HG02588 (cell line): Measurements from ENCODE around the gene MSRB1.
A peak's percentile ranks its signal among the peaks of the same experiment; 100 is the strongest.
"Not testable (repeated sequence)": the region's sequence is repeated elsewhere in the genome, so short reads cannot be mapped to it uniquely, and the experiment has no call there.

ENCODE experiments used
- ATAC-seq: cut with Tn5 transposase; IDR thresholded peaks from one replicate; pipeline ENCODE4 v1.9.1; 2021; ENCODE audit warnings: mild to moderate bottlenecking, moderate library complexity; ENCODE audit not compliant: unreplicated experiment

MSRB1 gene

DNA sequence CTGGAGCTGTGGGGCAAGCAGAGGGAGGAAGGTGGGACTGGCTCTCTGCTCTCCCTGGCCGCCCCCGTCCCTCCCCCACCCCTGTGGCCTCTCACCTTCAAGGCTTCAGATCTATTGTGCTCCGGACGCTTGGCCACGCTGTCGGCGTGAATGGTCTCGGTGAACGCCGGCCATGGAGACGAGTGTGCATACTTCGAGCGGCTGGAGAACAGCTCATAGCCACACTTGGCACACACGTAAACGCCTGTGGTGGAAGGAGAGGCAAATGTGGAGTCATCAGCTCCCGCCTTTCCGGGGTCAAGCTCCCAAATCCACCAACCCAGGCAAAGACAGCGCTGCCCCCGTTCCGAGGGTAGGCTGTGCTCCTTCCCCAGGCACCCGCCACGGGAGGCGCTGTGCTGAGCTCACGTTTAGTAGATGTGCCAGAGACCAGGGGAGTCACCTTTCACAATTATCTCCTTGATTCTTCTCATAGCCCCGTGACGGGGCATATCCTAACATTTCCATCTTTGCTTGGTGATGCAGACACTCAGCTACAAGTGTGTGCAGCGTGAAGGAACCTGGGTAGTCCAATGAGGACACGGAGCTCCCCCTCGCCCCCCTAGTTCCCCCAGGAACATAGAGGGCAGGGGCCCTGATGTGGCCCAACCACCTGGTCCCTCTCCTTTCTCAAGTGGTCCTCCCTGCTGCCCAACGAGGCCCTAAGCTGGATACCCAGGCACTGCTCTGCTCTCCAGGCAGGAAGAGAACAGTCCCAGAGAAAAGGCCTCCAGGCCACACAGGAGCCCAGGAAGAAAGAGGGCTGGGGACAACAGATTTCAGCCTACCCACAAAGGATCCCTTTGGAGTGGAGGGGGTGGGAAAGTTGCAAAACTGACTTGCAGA, 1.6 kb downstream of the MSRB1 start:
- ATAC-seq = no peak

DNA sequence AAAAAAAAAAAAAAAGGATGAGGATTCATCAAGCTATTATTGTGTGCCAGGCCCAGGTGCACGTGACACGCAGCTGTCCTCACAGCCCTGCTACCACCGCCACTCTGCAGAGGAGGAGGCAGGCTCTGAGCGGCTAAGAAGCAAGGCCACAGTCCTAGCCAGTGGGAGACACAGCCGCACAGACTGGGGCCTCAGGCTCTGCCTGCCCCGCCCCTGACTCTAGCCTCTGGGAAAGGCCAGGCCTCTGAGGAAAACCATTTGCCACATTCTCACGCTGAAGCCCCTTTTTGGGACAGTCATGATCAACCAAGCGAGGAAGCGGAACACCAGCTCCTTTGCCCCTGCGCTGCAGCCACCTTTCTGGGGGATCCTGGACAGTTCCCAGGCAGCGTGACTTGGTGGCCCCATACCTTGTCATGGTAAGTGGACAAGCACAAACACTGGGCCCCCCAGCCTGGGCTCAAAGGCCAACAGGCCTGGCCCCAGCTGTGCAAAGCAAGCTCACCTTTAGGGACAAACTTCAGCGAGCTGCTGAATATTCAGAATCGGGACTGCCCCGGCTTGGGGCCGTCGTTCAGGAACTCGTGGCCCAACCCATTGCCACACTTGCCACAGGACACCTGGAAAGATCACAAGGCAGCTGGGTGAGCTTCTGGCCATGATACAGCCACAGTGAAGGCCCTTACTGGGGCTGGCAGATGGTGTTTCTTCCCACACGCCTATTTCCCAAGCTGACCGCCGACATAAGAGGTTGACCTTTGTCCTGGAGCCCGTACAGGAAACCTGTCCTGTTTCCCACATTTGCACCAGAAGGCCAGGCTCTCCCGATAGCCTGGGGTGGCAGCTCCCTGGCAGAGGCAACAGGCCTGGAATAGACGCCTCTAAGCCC, 2.5 kb downstream of the MSRB1 start:
- no peak for ATAC-seq

DNA sequence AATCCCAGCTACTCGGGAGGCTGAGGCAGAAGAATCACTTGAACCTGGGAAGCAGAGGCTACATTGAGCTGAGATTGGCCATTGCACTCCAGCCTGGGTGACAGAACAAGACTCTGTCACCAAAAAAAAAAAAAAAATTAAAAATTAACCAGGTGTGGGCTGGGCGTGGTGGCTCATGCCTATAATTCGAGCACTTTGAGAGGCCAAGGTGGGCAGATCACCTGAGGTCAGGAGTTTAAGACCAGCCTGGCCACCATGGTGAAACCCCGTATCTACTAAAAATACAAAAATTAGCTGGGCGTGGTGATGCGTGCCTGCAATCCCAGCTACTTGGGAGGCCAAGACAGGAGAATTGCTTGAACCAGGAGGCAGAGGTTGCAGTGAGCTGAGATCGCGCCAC, 3.2 kb downstream of the MSRB1 start:
- not testable (repeated sequence) for ATAC-seq

DNA sequence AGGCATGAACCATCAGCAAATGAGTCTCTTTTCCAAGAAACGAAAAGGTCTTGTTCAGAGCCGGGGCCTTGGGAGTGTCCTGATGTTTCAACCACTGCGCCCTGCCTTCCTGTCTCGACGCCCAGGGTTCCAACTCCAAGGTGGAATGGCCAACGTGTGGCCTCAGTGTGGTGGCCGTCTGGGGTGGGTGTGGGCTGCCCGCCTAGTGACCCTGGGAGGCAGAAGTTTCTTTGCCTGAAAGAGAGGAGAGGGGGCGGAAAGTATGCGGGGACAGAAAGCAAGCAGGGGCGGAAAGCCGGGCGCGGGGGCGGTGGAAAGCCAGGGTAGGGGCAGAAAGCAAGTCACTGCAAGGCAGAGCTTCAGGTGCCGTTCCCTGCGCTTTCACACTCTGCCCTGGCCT, 4.1 kb downstream of the MSRB1 start:
- ATAC-seq = no peak

DNA sequence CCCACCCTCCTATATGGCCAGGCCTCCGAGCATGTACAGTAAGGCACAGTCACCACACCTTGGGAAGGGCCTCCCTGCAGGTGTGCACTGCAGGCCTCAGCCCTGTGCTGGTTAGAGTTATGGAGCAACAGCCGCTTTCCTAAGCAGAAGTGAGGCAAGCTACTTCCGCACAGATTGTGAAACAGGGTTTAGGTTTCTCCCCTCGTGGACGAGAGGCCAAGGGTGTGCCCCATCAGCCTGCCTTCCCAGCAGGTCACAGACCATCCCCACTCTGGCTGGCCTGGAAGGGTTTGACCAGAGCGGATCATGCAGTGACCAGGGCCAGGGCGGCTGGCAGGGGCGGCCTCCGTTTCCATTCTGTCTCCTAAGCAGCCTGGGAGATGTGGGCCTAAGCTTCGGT, 4.7 kb downstream of the MSRB1 start:
- ATAC-seq = no peak

DNA sequence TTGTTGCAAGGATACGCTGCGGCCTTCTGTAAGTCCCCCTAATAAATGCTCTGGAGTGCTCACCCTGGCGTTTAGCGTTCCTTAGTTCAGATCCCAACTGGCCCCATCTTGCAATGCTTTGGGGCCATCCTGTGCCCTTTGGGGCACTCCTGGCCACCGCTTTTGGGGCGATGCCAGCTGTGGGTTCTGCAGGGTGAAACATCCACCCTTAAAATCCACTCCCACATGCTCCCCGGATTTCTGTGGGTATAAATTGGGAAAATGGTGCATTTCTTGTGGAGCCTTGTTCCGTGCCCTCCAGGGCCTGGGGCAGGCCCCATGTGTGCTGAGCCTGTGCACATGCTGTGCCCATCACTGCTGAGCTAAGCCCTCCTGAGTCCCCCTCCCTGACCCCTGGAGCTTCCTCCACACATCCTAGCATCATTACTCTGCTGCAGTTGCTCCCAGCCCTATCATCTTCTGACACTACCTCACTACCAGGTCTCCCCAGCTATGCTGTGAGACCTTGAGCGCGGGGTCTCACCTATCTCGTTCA, 6.0 kb downstream of the MSRB1 start:
- no peak for ATAC-seq

DNA sequence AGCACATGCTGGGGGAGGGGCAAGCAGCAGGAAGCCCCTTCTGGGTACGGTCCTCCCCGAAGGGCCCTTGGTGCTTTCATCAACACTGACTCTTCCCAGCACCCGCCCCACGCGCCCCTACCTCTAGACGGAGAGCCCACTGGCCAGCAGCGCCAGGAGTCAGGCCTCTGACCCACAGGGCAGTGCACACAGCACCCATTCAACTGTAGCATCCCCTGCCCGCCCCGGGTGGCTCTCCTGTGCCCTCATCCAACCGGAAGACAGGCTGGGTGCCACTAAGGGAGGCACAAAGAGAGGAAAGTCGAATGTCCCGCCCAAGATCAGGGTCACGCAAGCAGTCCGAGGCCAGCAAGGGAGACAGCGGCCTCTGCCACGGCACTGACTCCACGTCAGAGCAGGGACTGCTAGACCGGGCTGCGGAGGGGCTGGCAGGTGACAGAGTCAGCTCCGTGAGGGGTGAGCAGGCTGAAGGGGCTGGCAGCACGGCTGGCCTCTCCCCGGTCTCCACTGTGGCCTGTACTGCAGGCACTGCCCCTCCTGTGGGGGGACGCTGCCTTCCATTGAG, 9.8 kb downstream of the MSRB1 start:
- ATAC-seq = no peak

DNA sequence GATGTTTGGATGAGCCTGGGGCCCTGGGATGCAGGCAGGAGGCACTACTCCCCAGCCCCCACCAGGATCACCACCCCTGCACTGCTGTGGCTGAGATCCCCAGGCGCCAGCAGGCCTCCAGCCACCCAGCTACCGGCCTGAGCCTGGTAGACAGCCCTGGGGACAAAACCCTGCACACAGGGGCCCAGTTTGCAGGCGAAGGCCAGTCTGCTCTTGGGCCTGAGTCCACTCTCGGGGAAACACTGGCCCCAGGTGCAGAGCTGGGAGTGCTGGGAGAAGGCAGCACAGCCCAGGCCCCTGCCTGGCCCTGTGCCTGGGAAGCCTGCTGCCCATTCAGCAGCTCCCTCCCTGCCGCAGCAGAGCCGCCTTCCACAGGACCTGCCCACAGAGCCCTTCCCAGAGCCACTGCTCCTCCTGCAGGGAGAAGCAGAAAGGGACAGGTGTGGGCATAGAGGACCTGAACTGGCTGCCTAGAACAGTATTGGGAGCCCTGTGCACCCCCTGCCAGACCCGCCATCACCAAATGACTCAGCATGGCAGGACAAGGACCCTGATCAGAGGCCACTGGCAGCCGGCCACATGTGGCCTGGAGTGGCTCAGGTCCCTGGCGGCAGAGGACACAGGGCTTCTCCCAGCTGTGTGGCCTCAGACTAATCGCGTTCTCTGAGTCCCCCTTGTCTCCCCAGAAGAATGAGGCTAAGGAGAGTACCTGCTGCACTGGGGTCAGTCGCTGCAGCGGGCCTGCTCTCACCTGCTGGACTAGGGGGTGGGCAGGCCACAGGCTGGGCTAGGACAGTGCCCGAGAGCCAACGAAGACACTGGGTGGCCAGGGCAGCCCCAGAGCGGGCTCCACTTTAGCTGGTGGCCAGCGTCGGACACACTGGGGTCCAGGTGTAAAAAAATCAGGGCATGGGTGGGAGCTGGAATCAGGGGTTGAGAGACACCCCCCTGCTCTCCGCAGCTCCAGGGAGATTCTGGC, 10.7 kb downstream of the MSRB1 start:
- ATAC-seq = no peak

DNA sequence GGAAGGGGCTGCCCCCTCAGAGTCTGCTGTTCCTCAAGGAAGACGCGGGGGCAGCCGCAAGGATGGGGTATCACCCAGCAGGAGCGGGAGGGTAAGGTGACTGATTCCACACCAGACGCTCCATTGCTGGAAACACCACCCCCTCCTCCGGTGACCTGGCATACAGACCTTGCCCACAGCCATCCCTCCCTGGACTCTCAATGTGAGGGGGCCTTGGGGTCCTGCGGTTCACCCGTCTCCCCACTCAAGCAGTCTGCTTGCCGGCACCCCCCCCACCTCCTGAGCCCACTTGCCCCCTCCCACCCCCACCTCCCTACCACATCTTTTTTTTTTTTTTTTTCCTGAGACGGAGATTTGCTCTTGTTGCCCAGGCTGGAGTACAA, 12.7 kb downstream of the MSRB1 start:
- ATAC-seq = no peak

DNA sequence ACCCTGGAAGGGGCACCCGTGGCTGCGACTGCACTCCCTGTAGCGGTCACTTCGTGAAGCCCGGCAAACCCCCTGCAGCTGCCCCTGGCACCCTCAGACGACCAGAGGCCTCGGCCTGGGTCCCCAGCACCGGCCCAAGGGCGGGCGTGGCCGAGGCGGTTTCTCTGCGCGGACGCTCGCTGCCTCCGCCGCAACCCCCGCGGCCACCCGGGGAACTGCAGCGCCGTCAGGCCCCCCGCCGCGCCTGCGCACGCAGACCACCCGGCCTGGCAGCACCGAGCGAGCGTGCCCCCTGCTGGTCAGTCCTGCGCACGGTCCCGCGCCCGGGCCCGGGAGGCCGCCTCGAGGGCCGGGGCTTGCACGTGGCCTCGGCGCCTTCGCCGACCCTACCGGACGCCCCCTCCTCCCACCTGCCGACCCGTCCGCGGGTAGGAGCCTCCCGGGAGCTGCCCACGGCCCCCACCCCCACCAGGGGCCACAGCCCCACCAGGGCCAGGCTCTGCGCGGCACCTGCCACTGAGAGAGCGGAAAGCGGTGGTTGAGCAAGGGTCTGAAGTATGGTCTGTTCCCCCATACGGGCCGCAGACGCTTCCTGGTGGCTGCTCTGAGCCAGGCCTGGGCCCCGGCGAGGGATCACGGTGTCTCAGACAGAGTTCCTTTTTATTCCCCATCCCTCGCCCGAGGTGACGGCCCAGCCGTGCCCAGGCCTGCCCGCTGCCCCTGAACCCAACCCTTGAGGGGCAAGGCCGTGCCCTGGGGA, 13.2 kb downstream of the MSRB1 start:
- peak; percentile 88 for ATAC-seq

DNA sequence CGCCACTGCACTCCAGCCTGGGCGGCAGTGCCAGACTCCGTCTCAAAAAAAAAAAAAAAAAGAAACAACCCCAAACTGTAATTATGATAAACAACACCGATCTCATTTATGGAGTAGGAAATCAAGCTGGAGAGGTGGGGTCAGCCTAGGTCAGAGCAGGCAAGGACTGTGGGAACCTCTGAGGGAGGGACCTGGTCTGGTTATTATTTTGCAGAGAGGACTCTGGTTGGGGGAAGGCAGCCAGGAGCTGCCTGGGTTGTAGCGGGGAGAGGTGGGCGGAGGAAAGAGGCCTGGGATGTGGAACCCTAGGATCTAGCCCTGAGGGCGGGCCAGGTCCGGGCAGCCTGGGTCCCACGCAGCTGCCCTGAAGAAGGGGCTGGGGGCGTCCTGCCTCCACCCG, 13.9 kb downstream of the MSRB1 start:
- no peak for ATAC-seq

DNA sequence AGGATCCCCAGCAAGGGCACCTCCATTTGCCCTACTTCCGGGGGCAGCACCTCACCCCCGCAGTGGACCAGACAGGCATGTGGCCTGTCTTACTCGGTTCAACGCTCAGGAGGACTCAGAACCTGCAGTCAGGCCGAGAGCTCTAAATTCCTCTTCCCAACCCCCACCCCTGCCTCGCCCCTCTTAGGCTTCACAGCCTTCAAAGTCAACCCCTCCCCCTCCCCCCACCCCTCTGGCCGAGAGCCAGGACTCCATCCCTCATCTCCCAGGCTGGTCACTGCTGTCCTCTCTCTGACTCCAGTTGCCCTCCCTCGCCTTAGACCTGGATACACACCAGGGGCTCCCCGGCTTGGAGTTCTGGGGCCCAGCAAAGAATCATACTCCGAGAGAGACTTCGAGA, 16.7 kb downstream of the MSRB1 start:
- ATAC-seq = no peak

DNA sequence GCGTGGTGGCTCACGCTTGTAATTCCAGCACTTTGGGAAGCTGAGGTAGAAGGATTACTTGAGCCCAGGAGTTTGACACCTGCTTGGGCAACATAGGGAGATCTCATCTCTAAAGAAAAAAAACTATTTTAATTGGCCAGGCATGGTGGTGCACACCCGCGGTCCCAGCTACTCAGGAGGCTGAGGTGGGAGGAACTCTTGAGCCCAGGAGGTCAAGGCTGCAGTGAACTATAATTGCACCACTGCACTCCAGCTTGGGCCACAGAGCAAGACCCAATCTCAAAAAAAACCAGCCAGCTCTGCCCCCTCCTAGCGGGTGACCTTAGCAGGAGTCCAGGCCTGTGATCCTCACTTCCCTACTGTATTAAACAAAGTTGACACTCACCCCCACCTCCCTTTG, 18.9 kb downstream of the MSRB1 start:
- no peak for ATAC-seq

DNA sequence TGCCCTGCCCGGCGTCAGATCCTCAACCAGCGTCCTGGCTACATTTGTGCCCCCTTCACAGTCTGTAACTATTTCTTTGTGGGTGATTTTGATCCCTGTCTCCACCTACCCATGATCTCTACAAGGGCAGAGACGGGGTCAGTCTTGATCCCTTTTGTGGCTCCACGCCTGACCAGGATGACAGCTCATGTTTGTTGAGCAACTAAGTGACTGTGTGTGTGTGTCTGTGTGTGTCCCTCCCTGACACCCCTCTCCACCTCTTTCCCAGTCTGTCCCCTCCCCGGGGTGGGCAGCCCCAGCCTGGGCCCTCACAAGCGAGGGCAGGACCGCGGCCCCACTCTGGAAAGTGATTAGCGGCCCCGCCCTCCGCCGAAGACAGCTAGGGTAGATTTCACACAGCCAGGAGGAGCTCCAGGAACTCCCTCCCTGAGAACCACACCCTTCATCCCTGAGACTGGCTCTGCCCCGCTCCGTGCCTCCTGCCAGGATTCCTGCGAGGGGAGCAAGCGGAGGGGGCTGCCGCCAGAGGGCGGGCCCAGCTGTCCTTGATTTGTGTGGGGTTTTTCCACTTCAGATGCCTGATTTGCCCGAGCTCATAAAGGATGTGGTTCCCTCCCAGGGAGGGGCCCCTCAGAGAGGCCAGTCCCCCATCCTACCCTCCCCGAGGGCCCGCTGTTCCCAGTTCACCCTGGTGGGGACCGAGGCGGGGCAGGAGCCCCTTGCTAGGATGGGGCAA, 19.5 kb downstream of the MSRB1 start:
- ATAC-seq = no peak

DNA sequence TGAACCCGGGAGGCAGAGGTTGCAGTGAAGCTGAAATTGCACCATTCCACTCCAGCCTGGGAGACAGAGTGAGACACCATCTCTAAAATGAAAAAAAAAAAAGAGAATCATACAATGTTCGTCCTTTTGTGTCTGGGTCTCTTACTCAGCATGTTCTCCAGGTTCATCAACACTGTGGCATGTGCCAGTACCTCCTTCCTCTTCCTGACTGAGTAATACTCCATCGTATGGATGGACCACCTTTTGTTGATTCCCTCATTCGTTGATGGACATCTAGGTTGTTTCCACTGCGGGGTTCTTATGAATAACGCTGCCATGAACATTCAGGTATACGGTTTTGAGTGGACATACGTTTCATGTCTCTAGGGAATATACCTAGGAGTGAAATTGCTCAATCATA, 20.6 kb downstream of the MSRB1 start:
- no peak for ATAC-seq

DNA sequence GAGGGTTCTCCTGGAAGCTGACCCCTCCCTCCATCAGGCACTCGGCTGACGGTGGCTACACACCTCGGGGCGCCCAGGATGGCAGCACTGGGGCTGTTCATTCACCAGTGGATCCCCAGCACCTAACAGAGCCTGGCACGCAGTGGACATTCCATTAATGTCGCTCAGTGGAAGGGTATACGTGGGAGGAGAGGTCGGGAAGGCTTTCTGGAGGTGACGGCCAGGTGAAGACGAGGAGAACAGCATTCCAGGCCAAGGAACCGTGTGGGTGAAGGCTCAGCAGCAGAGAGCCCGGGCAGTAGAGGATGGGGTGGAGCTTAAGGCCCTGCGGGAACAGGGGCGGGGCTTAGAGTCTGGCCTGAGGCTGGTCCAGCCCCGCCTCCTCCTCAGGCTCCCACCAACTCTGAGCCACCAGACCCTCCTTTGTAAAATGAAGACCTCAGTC, 22.2 kb downstream of the MSRB1 start:
- no peak for ATAC-seq

DNA sequence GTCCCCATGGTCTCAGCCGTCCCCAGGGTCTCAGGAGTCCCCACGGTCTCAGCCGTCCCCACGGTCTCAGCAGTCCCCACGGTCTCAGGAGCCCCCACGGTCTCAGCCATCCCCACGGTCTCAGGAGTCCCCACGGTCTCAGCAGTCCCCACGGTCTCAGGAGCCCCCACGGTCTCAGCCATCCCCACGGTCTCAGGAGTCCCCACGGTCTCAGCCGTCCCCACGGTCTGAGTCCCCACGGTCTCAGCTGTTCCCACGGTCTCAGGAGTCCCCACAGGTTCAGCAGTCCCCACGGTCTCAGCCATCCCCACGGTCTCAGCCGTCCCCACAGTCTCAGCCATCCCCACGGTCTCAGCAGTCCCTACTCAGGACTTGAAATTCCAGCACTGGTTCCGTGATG, 22.9 kb downstream of the MSRB1 start:
- ATAC-seq = not testable (repeated sequence)

DNA sequence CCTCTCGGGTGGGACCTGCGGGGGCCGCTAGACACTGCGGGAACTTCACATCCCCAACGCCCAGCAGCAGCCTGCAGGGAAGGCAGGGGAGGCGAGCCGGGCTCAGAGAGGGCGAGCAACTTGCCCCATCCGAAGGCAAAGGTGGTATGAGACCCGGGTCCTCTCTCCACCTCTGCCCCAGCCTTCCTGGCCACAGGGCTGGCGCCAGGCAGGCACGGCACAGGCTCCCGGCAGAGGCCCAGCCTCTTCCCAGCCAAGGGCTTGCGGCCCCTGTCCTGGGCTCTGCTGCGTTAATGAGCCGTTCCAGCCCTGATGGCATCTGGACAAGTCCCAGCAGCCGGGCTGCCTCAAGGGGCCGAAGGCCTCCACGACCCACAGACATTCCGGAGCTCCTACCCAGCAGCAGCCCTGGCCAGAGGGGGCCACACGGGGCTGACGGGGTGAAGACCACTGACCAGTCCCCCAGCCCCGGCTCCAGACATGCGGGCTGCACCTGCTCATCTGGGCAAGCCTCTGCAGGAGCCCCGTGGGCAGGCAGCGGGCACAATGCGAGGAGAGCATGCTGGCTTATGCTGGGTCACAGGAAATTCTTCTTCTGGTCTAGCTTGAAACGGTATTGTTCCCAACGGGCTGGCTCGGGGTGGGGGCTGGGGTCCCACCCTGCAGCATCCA, 23.5 kb downstream of the MSRB1 start:
- no peak for ATAC-seq
